RWPE1 (cell line): ENCODE data around the gene GFRA3.
"Not testable (repeated sequence)": the region's sequence is repeated elsewhere in the genome, so short reads cannot be mapped to it uniquely, and the experiment has no call there.

ENCODE experiments used
- CTCF ChIA-PET: fragments of 350-600 bp; sonication (Branson Sonifier 250); formaldehyde crosslinking; extraction: SDS; loops from one replicate; lab custom pipeline; 2021; lab: Yijun Ruan, JAX
- POLR2A ChIA-PET: fragments of 400-600 bp; formaldehyde crosslinking; extraction: SDS; loops from one replicate; lab custom pipeline; 2020; ENCODE audit warnings: antibody characterized with exemption; ENCODE audit not compliant: low non-redundant PET; lab: Yijun Ruan, JAX
- DNase-seq: peaks from one replicate; pipeline ENCODE4 v3.0.0; 2012; ENCODE audit warnings: low spot score
- H3K27ac ChIP-seq: fragments of 450-650 bp; 2 replicates; pipeline ENCODE4 v1.5.1; 2017
- TF ChIP-seq, protein P1 (sequence below): fragments of 450-650 bp; conservative IDR thresholded peaks from 2 replicates; pipeline ENCODE4 v1.5.1; 2017; ENCODE audit warnings: low read depth, mild to moderate bottlenecking

GFRA3 gene

GRCh38 chr5:138252944-138253343 lies 21.5 kb downstream of the GFRA3 start:
- CTCF ChIA-PET = interaction anchor here (0.6 kb wide), 1 partner anchor 1929 kb away, joined by 3 read pairs; no protein-coding TSS in a partner anchor
- DNase-seq = no peak
- POLR2A ChIA-PET = no interaction called here
- no peak overlapping the region for H3K27ac ChIP-seq
- TF ChIP-seq, protein P1, sequence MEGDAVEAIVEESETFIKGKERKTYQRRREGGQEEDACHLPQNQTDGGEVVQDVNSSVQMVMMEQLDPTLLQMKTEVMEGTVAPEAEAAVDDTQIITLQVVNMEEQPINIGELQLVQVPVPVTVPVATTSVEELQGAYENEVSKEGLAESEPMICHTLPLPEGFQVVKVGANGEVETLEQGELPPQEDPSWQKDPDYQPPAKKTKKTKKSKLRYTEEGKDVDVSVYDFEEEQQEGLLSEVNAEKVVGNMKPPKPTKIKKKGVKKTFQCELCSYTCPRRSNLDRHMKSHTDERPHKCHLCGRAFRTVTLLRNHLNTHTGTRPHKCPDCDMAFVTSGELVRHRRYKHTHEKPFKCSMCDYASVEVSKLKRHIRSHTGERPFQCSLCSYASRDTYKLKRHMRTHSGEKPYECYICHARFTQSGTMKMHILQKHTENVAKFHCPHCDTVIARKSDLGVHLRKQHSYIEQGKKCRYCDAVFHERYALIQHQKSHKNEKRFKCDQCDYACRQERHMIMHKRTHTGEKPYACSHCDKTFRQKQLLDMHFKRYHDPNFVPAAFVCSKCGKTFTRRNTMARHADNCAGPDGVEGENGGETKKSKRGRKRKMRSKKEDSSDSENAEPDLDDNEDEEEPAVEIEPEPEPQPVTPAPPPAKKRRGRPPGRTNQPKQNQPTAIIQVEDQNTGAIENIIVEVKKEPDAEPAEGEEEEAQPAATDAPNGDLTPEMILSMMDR = no peak

DNA sequence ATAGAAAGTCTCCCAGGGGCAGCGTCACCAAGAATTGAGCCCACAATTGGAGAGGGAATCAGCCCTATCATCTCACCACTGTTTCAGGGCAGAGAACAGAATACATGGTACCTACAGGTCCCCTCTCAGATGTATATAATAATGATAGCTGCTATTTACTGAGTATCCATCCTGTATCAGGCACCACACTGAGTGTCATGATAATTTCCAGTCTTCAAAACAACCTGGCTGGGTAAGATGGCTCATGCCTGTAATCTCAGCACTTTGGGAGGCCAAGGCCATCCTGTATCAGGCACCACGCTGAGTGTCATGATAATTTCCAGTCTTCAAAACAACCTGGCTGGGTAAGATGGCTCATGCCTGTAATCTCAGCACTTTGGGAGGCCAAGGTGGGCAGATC lies 26.6 kb downstream of the GFRA3 start:
- DNase-seq, H3K27ac ChIP-seq, CTCF ChIA-PET: not testable (repeated sequence)
- POLR2A ChIA-PET = interaction anchor here (1.1 kb wide), 1 partner anchor 34 kb away, joined by 3 read pairs; the partner anchor contains the start of gene CDC23

- H3K27ac ChIP-seq = no peak overlapping the region
- ChIA-PET POLR2A (no interaction called here), CTCF (interaction anchor here (0.6 kb wide), 1 partner anchor 23 kb away, joined by 4 read pairs; no protein-coding TSS in a partner anchor)
- no peak for DNase-seq
- TF ChIP-seq, protein P1 = no peak
Measured at GRCh38 chr5:138246822-138247221, 27.6 kb downstream of the GFRA3 start.

DNA sequence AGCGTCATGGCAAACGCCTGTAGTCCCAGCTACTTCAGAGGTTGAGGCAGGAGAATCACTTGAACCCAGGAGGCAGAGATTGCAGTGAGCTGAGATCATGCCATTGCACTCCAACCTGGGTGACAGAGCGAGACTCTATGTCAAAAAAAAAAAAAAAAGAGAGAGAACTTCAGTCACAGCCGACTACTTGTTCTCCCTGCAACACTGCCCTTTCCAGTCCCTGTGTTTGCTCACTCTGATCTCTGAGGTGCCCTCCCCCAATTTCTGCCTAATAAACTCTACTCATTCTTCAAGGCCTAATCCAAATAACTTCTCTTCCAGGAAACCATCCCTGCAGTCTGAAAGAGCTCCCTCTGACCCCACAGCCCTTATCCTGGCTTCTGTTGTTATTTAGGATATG lies 28.1 kb downstream of the GFRA3 start:
- H3K27ac ChIP-seq = no peak overlapping the region
- DNase-seq = no peak
- ChIA-PET CTCF (interaction anchor here (0.6 kb wide), 1 partner anchor 23 kb away, joined by 4 read pairs; no protein-coding TSS in a partner anchor), POLR2A (no interaction called here)
- TF ChIP-seq, protein P1 = no peak

DNA sequence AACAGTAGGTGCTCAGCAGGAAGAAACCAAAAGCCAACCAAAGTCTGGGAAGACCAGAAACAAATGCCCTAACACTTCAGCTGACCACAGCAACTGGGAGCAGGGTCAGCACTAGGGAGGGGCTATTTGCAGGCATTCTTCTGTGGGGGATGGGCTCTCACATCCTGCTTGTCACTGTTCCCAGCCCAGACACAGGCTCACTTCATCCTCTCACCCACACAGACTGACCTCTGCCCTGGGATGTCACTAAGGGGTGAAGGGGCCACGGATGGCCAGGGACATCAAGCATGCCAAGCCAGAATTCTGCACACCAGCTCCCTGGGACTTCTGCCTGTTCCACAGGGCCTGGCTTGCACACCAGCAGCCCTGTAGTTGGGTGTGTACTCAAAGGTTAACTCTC lies 28.7 kb downstream of the GFRA3 start:
- DNase-seq = no peak
- TF ChIP-seq, protein P1 = no peak
- H3K27ac ChIP-seq = no peak overlapping the region
- ChIA-PET POLR2A (no interaction called here), CTCF (no interaction called here)

DNA sequence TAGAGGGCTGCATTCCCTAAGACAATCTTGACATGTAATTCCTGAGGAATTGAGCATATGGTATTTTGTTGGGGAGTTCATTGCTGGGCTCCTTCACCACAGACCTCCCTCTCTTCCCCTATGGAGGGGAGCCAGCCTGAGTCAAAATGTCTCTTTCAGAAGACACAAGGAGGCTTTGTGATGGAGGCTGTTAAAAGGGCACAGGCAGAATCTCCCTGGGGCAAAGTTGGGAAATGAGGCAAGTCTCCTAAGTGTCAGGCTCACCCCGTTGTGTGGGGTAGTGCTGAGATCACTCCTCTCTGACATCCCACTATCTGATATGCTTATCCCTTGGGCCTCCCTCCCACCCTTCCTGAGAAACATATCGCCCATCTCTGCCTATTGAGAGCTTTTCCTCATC lies 30.6 kb downstream of the GFRA3 start:
- TF ChIP-seq, protein P1 = no peak
- POLR2A ChIA-PET = no interaction called here
- no peak for DNase-seq
- no peak overlapping the region for H3K27ac ChIP-seq
- CTCF ChIA-PET = interaction anchor here (0.6 to 2.2 kb wide), 2 partner anchors 21 to 193 kb away, joined by 4 to 8 read pairs; no protein-coding TSS in a partner anchor
